Loucy (cell line): Measurements from ENCODE around the gene HBE1.

Experiments
- H2AFZ ChIP-seq: fragments of 200-600 bp; sonication (generic); 2 replicates; pipeline ENCODE4 v1.6.0; 2016; ENCODE audit warnings: antibody characterized with exemption, mild to moderate bottlenecking, low read length, moderate library complexity
- H3F3A ChIP-seq: fragments of 200-600 bp; 2 replicates; pipeline ENCODE4 v1.6.0; 2016; ENCODE audit warnings: antibody characterized with exemption, low read depth, mild to moderate bottlenecking
- H3K27me3 ChIP-seq: fragments of 200-600 bp; sonication (generic); 2 replicates; pipeline ENCODE4 v1.6.1; 2014; ENCODE audit warnings: low read length, mild to moderate bottlenecking; ENCODE audit not compliant: insufficient read depth, poor library complexity, severe bottlenecking
- H3K36me3 ChIP-seq: fragments of 200-600 bp; sonication (generic); 2 replicates; pipeline ENCODE4 v1.6.1; 2016; ENCODE audit warnings: low read length; ENCODE audit not compliant: insufficient read depth
- H3K4me1 ChIP-seq: fragments of 200-600 bp; sonication (generic); 2 replicates; pipeline ENCODE4 v1.5.1; 2014; ENCODE audit warnings: low read length, mild to moderate bottlenecking; ENCODE audit not compliant: insufficient read depth, poor library complexity, severe bottlenecking
- H3K4me2 ChIP-seq: fragments of 200-600 bp; sonication (generic); 2 replicates; pipeline ENCODE4 v1.6.0; 2014; ENCODE audit warnings: antibody characterized with exemption, low read length, low read depth, mild to moderate bottlenecking; ENCODE audit not compliant: poor library complexity, severe bottlenecking
- H3K4me3 ChIP-seq: fragments of 200-600 bp; sonication (generic); 2 replicates; pipeline ENCODE4 v1.5.1; 2014; ENCODE audit warnings: low read length, mild to moderate bottlenecking, mixed read lengths; ENCODE audit not compliant: poor library complexity, severe bottlenecking
- H3K79me2 ChIP-seq: fragments of 200-600 bp; sonication (generic); 2 replicates; pipeline ENCODE4 v1.6.1; 2014; ENCODE audit warnings: low read length; ENCODE audit not compliant: insufficient read depth
- H3K9ac ChIP-seq: fragments of 200-600 bp; sonication (generic); 2 replicates; pipeline ENCODE4 v1.6.0; 2014; ENCODE audit warnings: mild to moderate bottlenecking, low read depth, low read length, moderate library complexity; ENCODE audit not compliant: poor library complexity, severe bottlenecking
- H3K9me2 ChIP-seq: fragments of 200-600 bp; sonication (generic); replicated peaks from 2 replicates; pipeline ENCODE4 v1.6.1; 2016; ENCODE audit warnings: low read depth, low read length, mixed read lengths
- H3K9me3 ChIP-seq: fragments of 200-600 bp; sonication (generic); 2 replicates; pipeline ENCODE4 v1.6.1; 2014; ENCODE audit warnings: mild to moderate bottlenecking, antibody characterized with exemption, low read length, low read depth; ENCODE audit not compliant: insufficient read depth
- H4K20me1 ChIP-seq: fragments of 200-600 bp; sonication (generic); 2 replicates; pipeline ENCODE4 v1.6.0; 2014; ENCODE audit warnings: antibody characterized with exemption, low read length, mild to moderate bottlenecking; ENCODE audit not compliant: insufficient read depth, poor library complexity, severe bottlenecking
- CTCF ChIP-seq: fragments of 200-600 bp; sonication (generic); conservative IDR thresholded peaks from 2 replicates; pipeline ENCODE4 v1.5.1; 2014; ENCODE audit warnings: mild to moderate bottlenecking, antibody characterized with exemption, low read length
- EZH2phosphoT487 ChIP-seq: fragments of 200-600 bp; IDR thresholded peaks from 2 replicates; pipeline ENCODE4 v1.6.1; 2018; ENCODE audit warnings: antibody characterized with exemption, mild to moderate bottlenecking, moderate library complexity, borderline replicate concordance

Gene HBE1

GRCh38 chr11:5274395-5274794 lies 4.7 kb upstream of the HBE1 start:
- Histone ChIP-seq H3K4me2 (no peak overlapping the region), H4K20me1 (no peaks in the 10 kb centered on the region), H3K4me1 (no peaks in the 10 kb centered on the region), H3K4me3 (no peak overlapping the region), H3K27me3 (no peaks in the 10 kb centered on the region), H3K9ac (no peak overlapping the region), H3K9me3 (no peaks in the 10 kb centered on the region), H3F3A (no peaks in the 10 kb centered on the region), H2AFZ (no peak overlapping the region), H3K79me2 (no peaks in the 10 kb centered on the region), H3K9me2 (no peaks in the 10 kb centered on the region), H3K36me3 (no peaks in the 10 kb centered on the region)
- TF ChIP-seq CTCF (no peak), EZH2phosphoT487 (no peak)

- Histone ChIP-seq H2AFZ (no peak overlapping the region), H3K9me3 (no peaks in the 10 kb centered on the region), H4K20me1 (no peaks in the 10 kb centered on the region), H3K4me2 (no peak overlapping the region), H3K27me3 (no peaks in the 10 kb centered on the region), H3K79me2 (no peaks in the 10 kb centered on the region), H3K9ac (no peak overlapping the region), H3K4me3 (no peak overlapping the region), H3F3A (no peaks in the 10 kb centered on the region), H3K36me3 (no peaks in the 10 kb centered on the region), H3K9me2 (no peaks in the 10 kb centered on the region), H3K4me1 (no peaks in the 10 kb centered on the region)
- TF ChIP-seq EZH2phosphoT487 (no peak), CTCF (no peak)
Observed at GRCh38 chr11:5272395-5273017, 2.8 kb upstream of the HBE1 start.

GRCh38 chr11:5267033-5267563 lies 2.6 kb downstream of the HBE1 start:
- H4K20me1 ChIP-seq: no peaks in the 10 kb centered on the region
- H3K4me2 ChIP-seq: no peak overlapping the region
- H3F3A ChIP-seq: no peaks in the 10 kb centered on the region
- no peaks in the 10 kb centered on the region for H3K79me2 ChIP-seq
- H3K4me3 ChIP-seq: no peak overlapping the region
- H3K4me1 ChIP-seq: no peaks in the 10 kb centered on the region
- H3K9ac ChIP-seq: no peak overlapping the region
- no peaks in the 10 kb centered on the region for H3K9me2 ChIP-seq
- no peaks in the 10 kb centered on the region for H3K27me3 ChIP-seq
- H3K9me3 ChIP-seq: no peaks in the 10 kb centered on the region
- H2AFZ ChIP-seq: no peak overlapping the region
- TF ChIP-seq EZH2phosphoT487 (no peak), CTCF (no peak)
- H3K36me3 ChIP-seq: no peaks in the 10 kb centered on the region
